ENCODE measurements around the gene PDIA5.

Gene PDIA5

GRCh38 chr3:123119388-123119787, 52.6 kb downstream of the PDIA5 start:
- DNase-seq (ENCODE audit: low read depth in 2 of 2): no peak

DNA sequence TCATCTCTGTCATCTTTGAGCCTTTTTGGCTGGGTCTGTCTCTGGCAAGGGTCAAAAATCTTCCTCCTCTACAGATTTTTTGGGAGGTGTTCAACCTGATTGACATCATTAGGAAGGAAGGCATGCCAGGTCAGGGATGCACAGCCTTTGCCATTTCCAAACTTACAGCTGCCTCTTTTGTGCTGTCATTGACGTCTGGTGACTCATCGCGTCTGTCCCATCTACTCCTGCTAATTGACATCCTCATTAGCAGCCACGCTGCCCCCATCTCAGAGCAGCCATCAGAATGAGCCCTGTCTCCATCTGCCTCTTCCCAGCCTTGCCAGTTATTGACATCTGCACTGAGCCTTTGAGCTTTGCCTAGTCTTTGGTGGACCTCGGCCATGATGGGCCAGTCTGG, 53.0 kb downstream of the PDIA5 start:
- DNase-seq (ENCODE audit: low read depth in 2 of 2): no peak

GRCh38 chr3:123120573-123120972, 53.7 kb downstream of the PDIA5 start:
- no peak for DNase-seq (ENCODE audit: low read depth in 2 of 2)

DNA sequence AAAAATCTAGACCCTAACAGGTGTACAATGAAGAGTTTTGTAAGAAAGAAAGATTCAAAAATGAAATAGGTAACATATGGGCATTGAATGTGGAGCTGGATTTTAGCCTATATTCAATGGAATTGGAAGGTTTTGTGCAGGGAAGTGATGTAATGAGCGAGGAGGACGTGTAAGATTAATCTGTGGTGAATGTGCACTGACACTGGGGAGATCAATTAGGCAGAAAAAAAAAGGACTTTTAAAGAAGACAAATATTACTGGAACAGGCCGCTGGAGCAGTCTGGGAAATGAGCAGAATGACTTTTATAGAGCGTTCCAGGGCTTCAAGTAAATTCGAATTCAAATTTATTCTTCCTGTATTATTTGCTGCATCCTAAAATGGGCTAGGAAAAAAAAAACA, 55.2 kb downstream of the PDIA5 start:
- no peak for DNase-seq (ENCODE audit: low read depth in 2 of 2)

GRCh38 chr3:123122525-123123315, 55.9 kb downstream of the PDIA5 start:
- no peak for DNase-seq (ENCODE audit: low read depth in 2 of 2)

DNA sequence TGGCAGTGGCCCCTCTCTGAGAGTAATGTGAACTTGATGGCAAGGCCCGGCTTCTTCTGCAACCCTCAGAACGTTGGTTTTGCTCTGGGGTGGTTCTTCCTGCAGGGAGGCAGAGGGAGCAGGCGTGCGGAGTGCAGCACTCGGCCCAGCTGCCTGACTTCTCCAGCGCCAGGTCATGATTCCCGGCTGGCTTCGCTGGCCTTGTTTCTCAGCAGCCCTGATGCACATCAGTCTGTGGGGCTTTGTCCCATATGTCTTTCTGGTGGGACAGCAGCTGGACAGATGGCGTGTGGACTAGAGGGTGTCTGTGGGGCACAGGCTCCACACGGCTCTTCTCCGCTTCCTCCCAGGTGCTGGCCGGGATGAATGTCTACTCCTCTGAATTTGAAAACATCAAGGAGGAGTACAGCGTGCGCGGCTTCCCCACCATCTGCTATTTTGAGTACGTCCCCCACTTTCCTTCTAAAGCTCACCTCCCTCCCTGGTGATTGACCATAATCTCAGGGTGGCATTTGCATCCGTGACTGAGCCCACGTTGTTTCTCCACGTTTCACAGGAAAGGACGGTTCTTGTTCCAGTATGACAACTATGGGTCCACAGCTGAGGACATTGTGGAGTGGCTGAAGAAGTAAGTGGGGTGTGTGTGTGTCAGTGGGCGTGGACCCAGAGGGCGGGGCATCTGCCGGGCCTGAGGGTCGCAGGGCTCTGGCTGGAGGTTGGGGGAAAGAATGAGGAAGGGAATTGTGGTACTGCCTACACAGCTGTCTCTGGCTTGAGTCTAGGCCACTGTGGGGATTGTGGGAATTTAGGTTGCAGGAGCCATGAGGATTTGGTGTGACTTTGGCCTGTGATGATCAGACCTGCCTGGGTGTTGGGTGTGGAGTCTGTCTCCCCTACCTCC, 57.1 kb downstream of the PDIA5 start:
- DNase-seq (ENCODE audit: low read depth in 2 of 2): no peak

DNA sequence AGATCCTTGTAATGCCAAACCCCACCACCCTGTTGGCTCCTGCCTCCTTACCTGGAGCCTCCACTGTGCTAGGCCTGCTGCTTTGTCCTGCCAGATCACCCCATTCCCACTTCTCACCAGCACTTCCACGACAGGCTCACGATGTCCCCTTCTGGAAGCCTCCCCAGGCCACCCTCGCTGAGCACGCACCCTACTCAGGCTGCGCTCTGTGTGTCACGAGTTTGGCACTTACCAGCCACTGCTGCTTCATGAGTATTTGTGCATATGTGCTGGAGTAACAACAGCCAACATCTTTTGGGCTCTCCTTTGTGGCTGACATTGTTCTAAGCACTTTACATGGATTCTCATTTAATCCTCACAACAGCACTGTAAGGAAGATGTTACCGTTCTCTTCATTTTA, 58.1 kb downstream of the PDIA5 start:
- DNase-seq (ENCODE audit: low read depth in 2 of 2): no peak

GRCh38 chr3:123126031-123126430, 59.2 kb downstream of the PDIA5 start:
- DNase-seq (ENCODE audit: low read depth in 2 of 2): no peak

DNA sequence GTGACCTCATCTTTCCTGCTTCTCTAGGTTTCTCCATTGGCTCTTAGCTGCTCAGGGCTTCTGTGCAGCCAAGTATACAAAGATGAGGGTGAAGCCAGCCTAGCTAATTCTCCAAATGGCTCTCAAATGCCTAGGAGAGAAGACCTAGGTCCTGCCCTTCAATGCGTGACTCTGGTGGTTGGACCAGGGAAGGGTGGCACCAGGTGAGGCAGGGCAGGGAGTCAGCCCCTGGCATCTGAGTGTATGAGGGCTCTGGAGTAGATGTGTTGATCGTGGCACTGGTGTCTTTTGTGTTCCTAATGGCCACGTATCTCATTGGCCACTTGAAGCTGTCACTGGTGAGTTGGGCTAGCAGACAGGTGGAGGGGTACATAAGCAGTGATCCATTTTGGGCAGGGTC, 59.8 kb downstream of the PDIA5 start:
- DNase-seq (ENCODE audit: low read depth in 2 of 2): no peak

DNA sequence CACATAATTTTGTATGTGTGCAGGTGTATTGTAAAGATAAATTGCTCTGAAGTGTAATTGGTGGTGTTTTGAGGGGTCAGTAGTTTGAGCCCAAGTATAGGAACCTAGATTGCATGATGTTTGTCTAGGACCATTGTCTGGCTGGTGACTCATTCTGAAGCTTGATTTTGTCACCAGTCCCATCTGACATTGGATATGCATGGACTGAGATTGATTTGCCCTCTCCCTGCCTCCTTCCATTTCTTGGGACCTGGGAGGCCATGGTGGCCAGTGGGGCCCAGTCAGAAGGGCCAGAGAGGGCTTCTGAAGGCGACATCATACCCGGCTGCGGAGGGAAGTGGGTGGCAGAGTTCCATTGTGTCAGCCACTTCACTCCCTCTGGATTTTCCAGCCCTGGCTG, 62.3 kb downstream of the PDIA5 start:
- DNase-seq (ENCODE audit: low read depth in 2 of 2): no peak

- DNase-seq (ENCODE audit: low read depth in 2 of 2): no peak
These were observed 62.7 kb downstream of the PDIA5 start for GRCh38 chr3:123129532-123129931.

DNA sequence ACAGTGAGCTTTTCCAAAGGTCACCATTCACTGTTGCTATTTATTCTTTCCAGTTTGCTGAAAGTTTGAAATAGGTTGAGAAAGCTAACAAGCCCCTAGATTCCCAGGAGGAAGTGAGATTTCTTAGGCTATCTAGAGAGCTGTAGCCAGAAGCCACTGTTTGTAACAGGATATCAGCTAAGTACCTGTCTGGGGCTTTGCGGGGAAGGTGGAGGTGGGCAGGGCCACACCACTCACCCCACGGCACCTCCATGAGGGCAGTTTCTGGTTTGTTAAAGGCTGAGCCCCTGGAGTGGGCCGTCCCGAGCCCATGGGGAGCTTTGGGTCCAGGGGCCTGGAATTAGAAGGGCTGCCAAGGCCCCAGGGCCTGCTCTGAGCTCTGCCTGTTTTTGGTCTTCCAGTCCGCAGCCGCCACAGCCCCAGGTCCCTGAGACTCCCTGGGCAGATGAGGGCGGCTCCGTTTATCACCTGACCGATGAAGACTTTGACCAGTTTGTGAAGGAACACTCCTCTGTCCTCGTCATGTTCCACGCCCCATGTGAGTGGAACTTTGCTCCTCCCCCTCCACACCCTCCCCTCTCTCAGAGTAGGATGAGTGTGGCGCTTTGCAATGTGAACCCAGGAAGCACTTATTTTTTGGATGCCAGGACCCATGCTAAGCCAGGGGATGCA, 63.4 kb downstream of the PDIA5 start:
- DNase-seq (ENCODE audit: low read depth in 2 of 2): no peak

GRCh38 chr3:123134671-123135070, 67.8 kb downstream of the PDIA5 start:
- DNase-seq (ENCODE audit: low read depth in 2 of 2): no peak

GRCh38 chr3:123137001-123137400, 70.2 kb downstream of the PDIA5 start:
- DNase-seq (ENCODE audit: low read depth in 2 of 2): no peak

GRCh38 chr3:123138839-123139444, 72.1 kb downstream of the PDIA5 start:
- no peak for DNase-seq (ENCODE audit: low read depth in 2 of 2)

GRCh38 chr3:123139522-123139921, 72.7 kb downstream of the PDIA5 start:
- no peak for DNase-seq (ENCODE audit: low read depth in 2 of 2)

DNA sequence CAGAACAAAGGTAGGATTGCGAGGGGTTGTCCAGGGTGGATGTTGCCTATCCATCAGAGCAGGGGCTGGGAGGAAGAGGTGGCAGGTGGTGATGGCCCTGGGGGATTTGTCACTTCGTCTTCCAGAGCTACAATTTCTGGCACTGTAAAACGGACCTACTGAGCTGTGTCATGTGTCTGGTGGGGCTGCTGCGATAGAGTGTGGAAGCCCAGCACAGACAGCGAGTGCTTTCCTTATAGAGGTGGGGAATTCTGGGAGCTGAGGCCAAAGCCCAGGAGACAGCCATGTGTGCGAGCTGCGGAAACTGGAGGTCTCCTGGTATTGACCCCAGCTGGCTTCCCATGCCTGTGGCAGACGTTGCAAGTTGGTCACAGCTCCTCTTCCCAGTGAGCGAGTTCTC, 73.7 kb downstream of the PDIA5 start:
- no peak for DNase-seq (ENCODE audit: low read depth in 2 of 2)

GRCh38 chr3:123141276-123141675, 74.5 kb downstream of the PDIA5 start:
- DNase-seq (ENCODE audit: low read depth in 2 of 2): no peak

GRCh38 chr3:123143669-123144411, 77.0 kb downstream of the PDIA5 start:
- DNase-seq (ENCODE audit: low read depth in 2 of 2): no peak

DNA sequence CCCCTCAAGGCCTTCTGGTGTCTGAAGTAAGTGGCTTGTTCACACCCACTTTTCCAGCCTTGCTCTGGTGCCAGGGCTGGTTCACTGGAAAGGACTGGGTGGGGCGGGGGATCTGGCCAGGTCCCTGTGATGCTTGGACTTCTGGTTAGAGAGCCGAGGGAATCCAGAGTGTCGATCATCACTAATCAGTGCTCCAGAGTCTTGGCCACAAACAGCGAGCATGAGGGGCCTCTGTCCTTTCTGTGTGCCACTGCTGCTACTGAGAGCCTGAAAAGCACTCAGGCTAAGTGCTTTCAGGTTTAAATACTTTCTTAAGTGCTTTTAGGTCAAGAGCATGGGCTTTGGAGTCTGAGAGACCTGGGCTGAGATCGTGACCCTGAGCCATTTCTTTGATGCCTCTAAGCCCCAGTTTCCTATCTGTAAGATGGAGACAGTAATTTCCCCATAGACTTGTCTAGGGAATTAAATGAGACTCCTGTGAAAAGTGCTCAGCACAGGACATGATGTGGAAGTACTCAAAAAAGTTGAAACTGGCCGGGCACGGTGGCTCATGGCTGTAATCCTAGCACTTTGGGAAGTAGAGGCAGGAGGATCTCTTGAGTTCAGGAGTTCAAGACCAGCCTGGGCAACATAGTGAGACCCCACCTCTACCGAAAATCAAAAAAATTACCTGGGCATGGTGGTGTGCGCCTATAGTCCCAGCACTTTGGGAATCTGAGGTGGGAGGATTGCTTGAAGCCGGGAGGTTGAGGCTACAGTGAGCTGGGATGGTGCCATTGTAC, 81.1 kb downstream of the PDIA5 start:
- no peak for DNase-seq (ENCODE audit: low read depth in 2 of 2)

DNA sequence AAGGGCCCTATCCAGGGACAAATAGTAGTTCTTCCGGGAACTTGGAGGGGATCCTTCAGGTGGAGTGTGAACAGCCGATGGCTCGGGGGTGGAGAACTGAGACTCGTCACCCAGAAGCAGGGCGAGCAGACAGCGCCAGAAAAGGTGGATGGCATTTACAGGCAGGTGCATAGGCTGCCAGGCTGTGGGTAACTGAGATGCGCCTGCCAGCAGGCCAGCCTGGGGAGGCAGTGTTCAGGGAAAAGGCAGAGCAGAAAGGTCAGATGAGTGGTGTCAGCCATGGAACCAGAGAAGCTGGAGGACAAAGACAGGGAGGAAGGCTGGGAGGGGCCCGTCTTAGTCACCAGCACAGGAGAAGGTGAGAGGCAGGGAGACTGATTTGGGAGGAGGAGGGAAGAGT, 81.9 kb downstream of the PDIA5 start:
- DNase-seq (ENCODE audit: low read depth in 2 of 2): no peak

Data from stimulated activated CD8-positive, alpha-beta memory T cell treated with anti-CD3 and anti-CD28 coated beads, Interleukin-15, amount 100 ng/mL, for 4 hours (primary cell).